ENCODE measurements around the gene PIP5K1B.
A peak's percentile ranks its signal among the peaks of the same experiment; 100 is the strongest.

PIP5K1B gene

DNA sequence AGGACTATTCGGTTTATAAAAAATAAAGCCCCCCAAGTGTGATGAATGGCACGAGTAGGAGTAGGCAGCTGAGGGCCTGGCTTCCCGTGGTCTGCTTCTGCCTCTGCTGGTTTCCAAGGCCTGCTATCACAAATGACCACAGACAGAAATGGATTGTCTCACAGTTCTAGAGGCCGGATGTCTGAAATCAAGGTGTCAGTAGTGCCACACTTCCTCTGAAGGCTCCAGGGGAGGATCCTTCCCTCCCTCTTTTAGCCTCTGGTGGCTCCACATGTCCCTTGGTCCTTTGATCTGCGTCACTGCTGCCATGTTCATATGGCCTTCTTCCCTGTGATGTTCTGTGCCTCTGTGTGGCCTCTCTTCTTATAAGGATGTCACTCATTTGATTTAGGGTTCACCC is 293.8 kb downstream of the PIP5K1B start:
- H3K36me3 Mint-ChIP-seq = no peaks in the 10 kb centered on the region

GRCh38 chr9:68999393-69000105 is 294.5 kb downstream of the PIP5K1B start:
- H3K27ac Mint-ChIP-seq = no peak overlapping the region
- no peaks in the 10 kb centered on the region for H3K27me3 Mint-ChIP-seq
- H3K4me3 Mint-ChIP-seq = no peak overlapping the region
- no peaks in the 10 kb centered on the region for H3K36me3 Mint-ChIP-seq
- H3K9me3 Mint-ChIP-seq (ENCODE audit: low read depth) = no peaks in the 10 kb centered on the region
- peaks cover 14% of the 10 kb centered on the region for H3K4me1 Mint-ChIP-seq (ENCODE audit: low read depth)

More for the DNA sequence above, 293.8 kb downstream of the PIP5K1B start:
- Mint-ChIP-seq H3K27ac (no peak overlapping the region), H3K9me3 (ENCODE audit: low read depth) (no peaks in the 10 kb centered on the region), H3K4me1 (ENCODE audit: low read depth) (peaks cover 14% of the 10 kb centered on the region), H3K4me3 (no peak overlapping the region), H3K27me3 (no peaks in the 10 kb centered on the region)

DNA sequence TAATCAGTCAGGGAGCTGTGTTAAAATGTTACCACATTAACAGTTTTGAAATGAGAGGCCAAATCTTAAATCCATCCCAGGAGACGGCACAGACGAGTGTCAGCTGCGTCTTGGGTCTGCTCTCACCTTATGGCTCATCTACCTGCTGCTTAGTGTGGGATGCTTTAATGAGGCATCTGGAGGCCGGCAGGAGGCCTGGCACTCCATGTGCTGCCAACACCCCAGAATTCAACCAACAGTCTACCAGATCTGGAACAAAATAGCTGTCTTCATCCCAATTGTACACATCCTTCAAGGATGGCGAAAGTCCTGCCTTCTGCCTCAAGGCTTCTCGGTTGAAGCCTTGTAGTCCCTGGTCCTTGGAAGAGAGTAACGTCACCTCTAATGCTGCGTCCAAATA is 296.9 kb downstream of the PIP5K1B start:
- Mint-ChIP-seq H3K27me3 (no peaks in the 10 kb centered on the region), H3K9me3 (ENCODE audit: low read depth) (no peaks in the 10 kb centered on the region), H3K4me3 (no peak overlapping the region), H3K4me1 (ENCODE audit: low read depth) (peaks cover 3% of the 10 kb centered on the region), H3K36me3 (no peaks in the 10 kb centered on the region), H3K27ac (no peak overlapping the region)

DNA sequence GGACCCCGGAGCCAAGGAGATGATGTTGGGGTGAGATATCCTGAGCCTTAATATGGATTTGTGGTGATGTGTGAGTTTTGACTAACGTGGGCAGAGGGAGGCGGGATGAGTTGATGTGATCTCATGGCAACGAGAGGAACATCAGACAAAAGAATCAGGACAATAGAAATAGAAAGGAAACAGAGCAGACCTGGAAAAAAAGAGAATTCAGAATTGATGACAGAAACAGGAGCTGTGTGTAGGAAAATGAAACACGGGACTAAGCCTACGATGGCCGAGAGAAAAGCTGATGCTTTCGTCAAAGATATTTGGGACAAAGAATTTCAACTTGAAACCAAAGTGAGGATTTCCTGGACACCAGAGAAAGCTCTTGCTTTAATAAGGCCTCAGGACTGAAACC is 298.0 kb downstream of the PIP5K1B start:
- peaks cover 2% of the 10 kb centered on the region for H3K4me1 Mint-ChIP-seq (ENCODE audit: low read depth)
- no peaks in the 10 kb centered on the region for H3K27me3 Mint-ChIP-seq
- no peaks in the 10 kb centered on the region for H3K9me3 Mint-ChIP-seq (ENCODE audit: low read depth)
- no peaks in the 10 kb centered on the region for H3K36me3 Mint-ChIP-seq
- H3K4me3 Mint-ChIP-seq = no peak overlapping the region
- no peak overlapping the region for H3K27ac Mint-ChIP-seq

DNA sequence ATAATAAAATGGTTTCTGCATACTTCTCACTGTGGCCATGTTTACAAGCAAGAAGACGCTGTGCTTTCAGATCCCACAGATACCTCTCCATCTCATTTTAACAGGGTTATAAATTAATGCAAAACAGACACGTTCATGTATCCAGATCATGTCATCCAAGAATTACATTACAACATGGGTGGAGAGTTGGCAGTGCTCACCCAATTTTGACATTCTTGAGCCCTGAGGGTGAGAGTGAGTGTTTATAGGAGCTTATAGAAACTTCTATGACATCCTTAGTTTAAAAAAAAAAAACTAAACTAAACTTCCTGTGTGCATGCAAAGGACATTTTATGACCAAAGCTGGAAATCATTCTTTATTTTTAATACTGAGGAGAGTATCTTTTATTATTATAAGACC is 299.8 kb downstream of the PIP5K1B start:
- Mint-ChIP-seq H3K4me1 (ENCODE audit: low read depth) (no peaks in the 10 kb centered on the region), H3K27ac (no peak overlapping the region), H3K9me3 (ENCODE audit: low read depth) (no peaks in the 10 kb centered on the region), H3K36me3 (no peaks in the 10 kb centered on the region), H3K4me3 (no peak overlapping the region), H3K27me3 (no peaks in the 10 kb centered on the region)

GRCh38 chr9:69009708-69010107 is 304.7 kb downstream of the PIP5K1B start:
- no peaks in the 10 kb centered on the region for H3K36me3 Mint-ChIP-seq
- H3K4me1 Mint-ChIP-seq (ENCODE audit: low read depth) = peaks cover 10% of the 10 kb centered on the region
- no peaks in the 10 kb centered on the region for H3K9me3 Mint-ChIP-seq (ENCODE audit: low read depth)
- H3K4me3 Mint-ChIP-seq = no peak overlapping the region
- H3K27ac Mint-ChIP-seq = no peak overlapping the region
- peaks cover 12% of the 10 kb centered on the region for H3K27me3 Mint-ChIP-seq

DNA sequence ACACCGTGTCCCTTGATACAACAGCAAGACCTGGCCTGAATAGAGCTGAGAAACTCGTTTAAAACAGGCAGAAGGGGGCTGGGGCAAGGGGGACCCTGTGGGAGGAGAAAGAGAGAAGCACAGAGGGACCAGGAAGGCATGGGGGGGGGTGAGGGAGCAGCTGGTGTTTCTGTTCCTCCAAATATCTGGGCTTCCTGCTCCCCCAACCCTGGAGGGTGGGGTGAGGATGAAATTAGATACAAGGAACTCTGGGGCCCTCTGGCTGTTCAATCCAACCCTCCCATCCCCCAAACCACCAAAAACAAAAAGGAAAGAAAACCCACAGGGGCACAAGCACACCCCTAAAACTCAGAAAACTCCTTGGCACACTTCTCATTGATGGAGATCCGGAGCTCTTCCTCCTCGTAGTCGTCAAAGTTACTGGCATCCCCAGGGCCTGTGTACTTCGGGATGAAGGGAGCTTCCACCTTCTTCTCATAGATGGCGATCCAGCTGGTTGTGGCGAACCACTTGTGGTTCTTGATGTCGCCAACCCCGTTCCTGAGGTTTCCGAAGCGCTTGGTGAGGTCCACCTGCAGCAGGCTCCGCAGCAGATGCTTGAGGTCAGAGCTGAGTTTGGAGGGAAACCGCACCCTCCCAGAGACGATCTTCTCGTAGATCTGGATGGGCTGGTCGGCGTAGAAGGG is 307.8 kb downstream of the PIP5K1B start:
- Mint-ChIP-seq H3K9me3 (ENCODE audit: low read depth) (no peaks in the 10 kb centered on the region), H3K27me3 (peaks cover 12% of the 10 kb centered on the region), H3K4me1 (ENCODE audit: low read depth) (peaks cover 10% of the 10 kb centered on the region), H3K4me3 (peak overlapping the region; percentile 45), H3K27ac (no peak overlapping the region), H3K36me3 (no peaks in the 10 kb centered on the region)

DNA sequence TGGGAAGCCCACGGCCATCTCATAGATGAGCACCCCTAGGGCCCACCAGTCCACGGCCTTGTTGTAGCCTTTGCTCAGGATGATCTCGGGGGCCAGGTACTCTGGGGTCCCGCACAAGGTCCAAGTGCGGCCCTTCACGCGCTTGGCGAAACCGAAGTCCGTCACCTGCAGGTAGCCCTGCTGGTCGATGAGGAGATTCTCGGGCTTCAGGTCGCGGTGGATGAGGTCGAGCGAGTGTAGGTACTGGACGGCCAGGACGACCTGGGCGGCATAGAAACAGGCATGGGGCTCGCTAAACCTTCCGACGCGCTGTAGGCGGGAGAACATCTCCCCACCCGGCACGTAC is 308.3 kb downstream of the PIP5K1B start:
- H3K27me3 Mint-ChIP-seq = peaks cover 12% of the 10 kb centered on the region
- H3K4me1 Mint-ChIP-seq (ENCODE audit: low read depth) = peaks cover 11% of the 10 kb centered on the region
- no peak overlapping the region for H3K27ac Mint-ChIP-seq
- peak overlapping the region; percentile 45 for H3K4me3 Mint-ChIP-seq
- H3K9me3 Mint-ChIP-seq (ENCODE audit: low read depth) = no peaks in the 10 kb centered on the region
- H3K36me3 Mint-ChIP-seq = no peaks in the 10 kb centered on the region

DNA sequence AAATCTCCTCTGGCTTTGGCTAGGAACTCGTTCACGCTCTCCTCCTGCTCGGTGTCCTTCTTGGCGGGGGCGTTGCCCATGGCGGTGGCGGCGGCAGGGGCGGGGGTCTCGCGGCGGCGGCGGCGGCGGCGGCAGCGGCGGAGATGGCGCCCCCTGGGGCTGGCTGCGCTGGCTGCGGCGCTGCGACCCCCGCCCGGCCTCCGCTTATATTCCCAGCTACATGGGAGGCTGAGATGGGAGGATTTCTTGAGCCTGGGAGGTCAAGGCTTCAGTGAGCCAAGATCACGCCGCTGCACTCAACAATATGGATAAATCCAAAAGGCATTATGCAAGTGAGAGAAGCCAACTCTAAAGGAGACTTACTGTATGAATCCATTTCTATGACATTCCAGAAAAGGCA is 309.0 kb downstream of the PIP5K1B start, which contains the start of gene PRKACG:
Gene PRKACG (minus strand): TSS at position 101 of the 400 bp plus-strand sequence. CDS start 21 bp downstream, at position 80.
- peaks cover 16% of the 10 kb centered on the region for H3K4me1 Mint-ChIP-seq (ENCODE audit: low read depth)
- no peak within 1 kb of the TSS for H3K27ac Mint-ChIP-seq
- H3K27me3 Mint-ChIP-seq = peaks cover 12% of the 10 kb centered on the region
- no peaks in the 10 kb centered on the region for H3K9me3 Mint-ChIP-seq (ENCODE audit: low read depth)
- H3K4me3 Mint-ChIP-seq = peak within 1 kb of the TSS; percentile 45
- no peaks in the 10 kb centered on the region for H3K36me3 Mint-ChIP-seq

DNA sequence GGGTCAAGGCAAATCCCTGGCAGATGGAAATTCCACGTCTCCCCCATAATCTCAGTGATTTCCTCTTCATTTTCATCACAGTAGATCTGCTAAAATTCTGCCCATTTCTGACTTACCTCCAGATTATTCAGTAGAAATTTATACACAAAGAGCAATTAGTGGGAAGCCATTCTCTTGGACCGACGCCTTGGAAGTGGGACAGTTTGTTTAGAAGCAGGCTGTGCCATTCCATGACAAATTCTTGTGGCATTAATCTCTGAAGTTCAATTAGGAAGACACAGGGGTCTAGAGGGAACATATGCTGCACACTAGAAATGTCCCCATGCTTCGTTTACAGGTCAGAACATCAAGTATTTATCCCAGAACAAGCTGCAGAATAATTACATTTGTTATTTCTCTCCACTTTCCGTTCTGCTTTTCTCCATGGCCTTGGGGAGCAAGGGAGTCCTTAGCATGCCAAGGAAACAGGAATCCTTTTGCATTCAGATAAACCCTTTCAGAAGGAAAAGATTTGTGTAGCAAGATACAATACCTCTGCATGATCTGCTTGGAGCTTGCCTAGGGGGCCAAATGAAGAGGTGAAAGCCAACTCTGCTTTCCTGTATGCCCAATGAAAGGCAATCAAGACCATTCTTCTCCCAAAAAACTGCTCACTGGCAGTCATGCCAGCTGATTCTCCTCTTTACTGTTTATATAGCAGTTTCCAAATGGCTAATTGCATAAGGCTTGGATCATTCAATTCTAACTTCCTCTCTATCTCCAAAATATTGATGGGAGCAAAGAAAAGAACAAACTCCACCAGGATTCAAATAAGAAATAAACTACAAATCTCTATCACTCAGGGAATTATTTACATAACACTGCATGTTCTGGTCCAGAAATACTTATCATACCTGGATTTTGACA is 311.4 kb downstream of the PIP5K1B start:
- no peaks in the 10 kb centered on the region for H3K36me3 Mint-ChIP-seq
- H3K27ac Mint-ChIP-seq = no peak overlapping the region
- no peaks in the 10 kb centered on the region for H3K9me3 Mint-ChIP-seq (ENCODE audit: low read depth)
- H3K4me1 Mint-ChIP-seq (ENCODE audit: low read depth) = peaks cover 35% of the 10 kb centered on the region
- peaks cover 8% of the 10 kb centered on the region for H3K27me3 Mint-ChIP-seq
- H3K4me3 Mint-ChIP-seq = no peak overlapping the region

DNA sequence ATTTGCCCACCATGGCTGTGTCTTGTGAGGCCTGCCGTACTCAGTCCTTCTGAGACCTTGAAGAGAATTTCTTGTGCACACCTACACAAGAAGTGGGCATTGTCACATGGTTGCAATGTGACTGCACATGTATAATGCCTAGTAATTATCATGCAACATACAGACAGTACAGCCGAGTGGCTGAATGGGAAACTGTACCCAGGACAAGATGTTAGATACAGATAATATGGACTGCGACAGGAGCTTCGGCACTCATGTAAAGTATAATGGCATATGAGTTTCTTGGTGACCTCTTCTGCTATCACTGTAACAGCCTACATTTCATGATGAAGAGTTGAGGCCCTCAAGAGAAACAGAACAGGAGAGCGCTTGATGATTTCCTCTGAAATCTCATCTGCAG is 313.7 kb downstream of the PIP5K1B start:
- peaks cover 28% of the 10 kb centered on the region for H3K4me1 Mint-ChIP-seq (ENCODE audit: low read depth)
- H3K36me3 Mint-ChIP-seq = no peaks in the 10 kb centered on the region
- no peak overlapping the region for H3K27ac Mint-ChIP-seq
- no peaks in the 10 kb centered on the region for H3K9me3 Mint-ChIP-seq (ENCODE audit: low read depth)
- H3K4me3 Mint-ChIP-seq = no peak overlapping the region
- no peaks in the 10 kb centered on the region for H3K27me3 Mint-ChIP-seq

DNA sequence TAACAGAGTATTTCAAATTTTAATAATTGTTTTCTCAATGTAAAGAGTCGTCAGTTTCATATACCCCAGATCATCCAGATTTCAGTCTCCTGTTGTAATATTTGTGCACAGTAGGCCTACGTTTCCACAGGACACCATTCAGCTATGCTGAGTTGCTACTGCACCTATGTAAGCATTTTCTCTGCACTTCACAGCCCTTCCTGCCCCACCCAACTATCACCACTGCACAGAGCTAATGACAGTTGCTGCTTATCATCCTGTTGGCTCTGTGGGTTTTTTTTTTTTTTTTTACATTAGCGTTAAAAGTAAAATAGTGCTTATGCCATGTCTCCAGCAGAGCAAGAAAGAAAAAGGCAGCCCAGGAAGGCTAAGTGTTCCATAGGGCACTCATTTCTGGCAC is 314.8 kb downstream of the PIP5K1B start:
- peak overlapping the region; percentile 14 for H3K4me3 Mint-ChIP-seq
- peaks cover 36% of the 10 kb centered on the region for H3K4me1 Mint-ChIP-seq (ENCODE audit: low read depth)
- H3K9me3 Mint-ChIP-seq (ENCODE audit: low read depth) = no peaks in the 10 kb centered on the region
- no peaks in the 10 kb centered on the region for H3K27me3 Mint-ChIP-seq
- no peak overlapping the region for H3K27ac Mint-ChIP-seq
- H3K36me3 Mint-ChIP-seq = no peaks in the 10 kb centered on the region

- Mint-ChIP-seq H3K36me3 (no peaks in the 10 kb centered on the region), H3K27ac (no peak overlapping the region), H3K4me1 (ENCODE audit: low read depth) (peaks cover 36% of the 10 kb centered on the region), H3K9me3 (ENCODE audit: low read depth) (no peaks in the 10 kb centered on the region), H3K27me3 (no peaks in the 10 kb centered on the region), H3K4me3 (no peak overlapping the region)
These were observed 315.5 kb downstream of the PIP5K1B start for GRCh38 chr9:69020301-69021145.

DNA sequence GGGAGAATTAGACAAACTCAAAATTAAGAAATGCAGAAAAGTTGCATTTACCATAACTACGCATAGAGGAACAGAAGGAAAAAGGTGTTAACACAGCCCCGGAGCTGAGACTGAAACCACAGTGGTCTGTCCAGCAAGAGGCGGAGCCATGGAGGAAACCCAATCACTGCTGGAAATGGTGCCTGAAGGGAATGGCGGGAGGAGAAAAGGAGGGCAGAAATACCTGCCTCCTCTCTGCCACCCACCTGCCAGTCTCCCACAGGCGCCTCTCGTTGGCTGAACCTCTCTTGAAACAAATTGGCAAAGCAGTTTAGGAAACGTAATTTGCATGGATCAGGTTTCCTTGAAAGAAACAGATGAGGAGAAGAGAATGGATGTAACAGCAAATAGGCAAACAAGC is 318.6 kb downstream of the PIP5K1B start:
- no peaks in the 10 kb centered on the region for H3K9me3 Mint-ChIP-seq (ENCODE audit: low read depth)
- H3K27me3 Mint-ChIP-seq = no peaks in the 10 kb centered on the region
- no peak overlapping the region for H3K4me3 Mint-ChIP-seq
- H3K4me1 Mint-ChIP-seq (ENCODE audit: low read depth) = peaks cover 57% of the 10 kb centered on the region
- H3K36me3 Mint-ChIP-seq = no peaks in the 10 kb centered on the region
- no peak overlapping the region for H3K27ac Mint-ChIP-seq
